ENCODE measurements around the gene DCUN1D4. TPM values are rescaled to one million over a fixed set of nuclear protein-coding genes. Genes with fewer than 3 reads are reported as not detected.
A peak's percentile ranks its signal among the peaks of the same experiment; 100 is the strongest.
"Not testable (repeated sequence)": the region's sequence is repeated elsewhere in the genome, so short reads cannot be mapped to it uniquely, and the experiment has no call there.

The DCUN1D4 gene
- total RNA-seq, 1 donor from 2014 or later: 29.5 TPM

DNA sequence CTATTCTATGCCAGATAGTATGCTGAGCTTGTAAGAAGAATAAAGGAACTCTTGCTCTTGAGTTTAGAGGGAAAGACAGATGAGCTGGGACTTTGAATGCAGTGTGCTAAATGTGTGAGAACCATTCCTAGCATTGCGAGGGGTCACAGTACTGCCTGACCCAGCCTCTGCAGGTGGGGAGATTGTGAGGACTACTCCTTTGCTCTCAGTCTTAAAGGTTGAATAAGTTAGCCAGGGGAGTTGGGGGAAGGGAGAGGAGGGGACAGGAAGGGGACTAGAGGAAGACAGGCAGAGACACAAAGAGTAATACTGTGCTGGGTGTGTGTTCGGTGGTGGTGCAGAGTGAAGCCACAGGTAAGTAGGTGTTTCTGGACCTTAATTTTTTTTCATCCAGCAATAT is 41.7 kb downstream of the DCUN1D4 start:
- intact Hi-C loops (cut with DNase I): no loop called here
- Histone ChIP-seq H3K4me3 (no peak overlapping the region), H3K9me3 (no peaks in the 10 kb centered on the region), H3K36me3 (peaks cover 25 to 43% of the 10 kb centered on the region in 2 donors), H3K27ac (no peak overlapping the region), H3K27me3 (no peaks in the 10 kb centered on the region), H3K4me1 (no peaks in the 10 kb centered on the region)
- TF ChIP-seq, protein P1, sequence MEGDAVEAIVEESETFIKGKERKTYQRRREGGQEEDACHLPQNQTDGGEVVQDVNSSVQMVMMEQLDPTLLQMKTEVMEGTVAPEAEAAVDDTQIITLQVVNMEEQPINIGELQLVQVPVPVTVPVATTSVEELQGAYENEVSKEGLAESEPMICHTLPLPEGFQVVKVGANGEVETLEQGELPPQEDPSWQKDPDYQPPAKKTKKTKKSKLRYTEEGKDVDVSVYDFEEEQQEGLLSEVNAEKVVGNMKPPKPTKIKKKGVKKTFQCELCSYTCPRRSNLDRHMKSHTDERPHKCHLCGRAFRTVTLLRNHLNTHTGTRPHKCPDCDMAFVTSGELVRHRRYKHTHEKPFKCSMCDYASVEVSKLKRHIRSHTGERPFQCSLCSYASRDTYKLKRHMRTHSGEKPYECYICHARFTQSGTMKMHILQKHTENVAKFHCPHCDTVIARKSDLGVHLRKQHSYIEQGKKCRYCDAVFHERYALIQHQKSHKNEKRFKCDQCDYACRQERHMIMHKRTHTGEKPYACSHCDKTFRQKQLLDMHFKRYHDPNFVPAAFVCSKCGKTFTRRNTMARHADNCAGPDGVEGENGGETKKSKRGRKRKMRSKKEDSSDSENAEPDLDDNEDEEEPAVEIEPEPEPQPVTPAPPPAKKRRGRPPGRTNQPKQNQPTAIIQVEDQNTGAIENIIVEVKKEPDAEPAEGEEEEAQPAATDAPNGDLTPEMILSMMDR (IDR thresholded peaks at IDR 0.05): no peak
- DNase-seq (ENCODE audit: low spot score in 2 of 2): no peak

DNA sequence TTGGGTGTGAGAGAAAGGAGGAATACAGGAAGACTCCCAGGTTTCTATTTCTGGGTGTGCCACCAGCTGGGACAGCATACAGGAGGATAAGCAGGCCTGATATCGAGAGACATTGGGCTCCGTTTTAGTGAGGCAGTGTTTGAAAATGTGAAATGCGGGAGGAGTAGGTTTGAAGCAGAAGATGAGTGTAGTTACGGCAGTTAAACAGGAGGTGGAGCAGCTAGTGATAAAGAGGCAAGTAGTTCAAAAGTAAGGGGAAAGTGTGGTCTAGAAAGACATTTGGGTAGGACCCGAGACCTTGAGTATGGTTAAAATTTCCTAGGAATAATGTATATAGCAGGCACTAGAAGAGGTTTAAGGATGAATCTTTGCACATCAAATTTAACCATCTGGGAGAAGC is 42.4 kb downstream of the DCUN1D4 start:
- intact Hi-C loops (cut with DNase I): no loop called here
- Histone ChIP-seq H3K9me3 (no peaks in the 10 kb centered on the region), H3K27me3 (no peaks in the 10 kb centered on the region), H3K4me3 (no peak overlapping the region), H3K27ac (no peak overlapping the region), H3K4me1 (no peaks in the 10 kb centered on the region), H3K36me3 (peaks cover 29 to 43% of the 10 kb centered on the region in 2 donors)
- no peak for DNase-seq (ENCODE audit: low spot score in 2 of 2)
- TF ChIP-seq, protein P1 (IDR thresholded peaks at IDR 0.05): peak; percentile 8 to 38 (median 28)

DNA sequence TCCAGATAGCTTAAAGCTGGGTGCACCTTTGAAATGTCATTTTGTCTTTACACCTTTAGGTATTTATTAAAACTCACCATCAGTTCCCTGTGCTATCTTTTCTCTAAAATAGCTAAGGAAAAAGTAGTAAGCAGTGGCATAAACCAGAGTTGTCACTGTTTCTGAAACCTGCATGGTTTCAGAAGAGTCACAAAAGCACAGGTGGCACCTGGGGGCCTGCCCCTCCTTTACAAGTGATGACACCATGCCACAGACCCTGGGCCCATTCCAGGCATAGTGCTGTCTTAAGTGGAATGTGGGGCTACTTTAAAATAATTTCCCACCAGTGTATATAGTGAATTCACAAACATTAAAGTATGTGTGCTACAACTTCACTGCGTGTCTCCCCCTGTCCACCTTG is 47.8 kb downstream of the DCUN1D4 start:
- no peak for DNase-seq (ENCODE audit: low spot score in 2 of 2)
- H3K4me3 ChIP-seq: no peak overlapping the region
- TF ChIP-seq, protein P1 (IDR thresholded peaks at IDR 0.05): no peak
- no peak overlapping the region for H3K27ac ChIP-seq
- peaks cover 36 to 46% of the 10 kb centered on the region in 2 donors for H3K36me3 ChIP-seq
- H3K9me3 ChIP-seq: no peaks in the 10 kb centered on the region
- intact Hi-C loops (cut with DNase I): loop anchor here (10.0 kb wide), 1 partner anchor 46 kb away; the partner anchor contains the start of gene DCUN1D4
- peaks cover 0 to 9% of the 10 kb centered on the region in 2 donors for H3K4me1 ChIP-seq
- no peaks in the 10 kb centered on the region for H3K27me3 ChIP-seq

DNA sequence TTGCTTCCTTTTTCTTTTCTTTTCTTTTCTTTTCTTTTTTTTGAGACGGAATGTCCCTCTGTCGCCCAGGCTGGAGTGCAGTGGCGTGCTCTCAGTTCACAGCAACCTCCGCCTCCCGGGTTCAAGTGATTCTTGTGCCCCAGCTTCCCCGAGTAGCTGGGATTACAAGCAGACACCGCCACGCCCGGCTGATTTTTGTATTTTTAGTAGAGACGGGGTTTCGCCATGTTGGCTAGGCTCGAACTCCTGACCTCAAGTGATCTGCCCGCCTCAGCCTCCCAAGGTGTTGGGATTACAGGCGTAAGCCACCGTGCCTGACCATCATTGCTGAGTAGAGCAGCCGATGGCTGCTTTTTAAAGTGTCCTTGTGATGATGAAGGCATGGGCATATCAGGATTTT is 50.4 kb downstream of the DCUN1D4 start:
- not testable (repeated sequence) for H3K27me3 ChIP-seq; H3K27ac ChIP-seq; H3K4me3 ChIP-seq; H3K9me3 ChIP-seq; H3K4me1 ChIP-seq; DNase-seq (ENCODE audit: low spot score in 2 of 2)
- peaks cover 15 to 39% of the 10 kb centered on the region in 2 donors for H3K36me3 ChIP-seq
- intact Hi-C loops (cut with DNase I): loop anchor here (10.0 kb wide), 1 partner anchor 49 kb away; the partner anchor contains the start of gene DCUN1D4

DNA sequence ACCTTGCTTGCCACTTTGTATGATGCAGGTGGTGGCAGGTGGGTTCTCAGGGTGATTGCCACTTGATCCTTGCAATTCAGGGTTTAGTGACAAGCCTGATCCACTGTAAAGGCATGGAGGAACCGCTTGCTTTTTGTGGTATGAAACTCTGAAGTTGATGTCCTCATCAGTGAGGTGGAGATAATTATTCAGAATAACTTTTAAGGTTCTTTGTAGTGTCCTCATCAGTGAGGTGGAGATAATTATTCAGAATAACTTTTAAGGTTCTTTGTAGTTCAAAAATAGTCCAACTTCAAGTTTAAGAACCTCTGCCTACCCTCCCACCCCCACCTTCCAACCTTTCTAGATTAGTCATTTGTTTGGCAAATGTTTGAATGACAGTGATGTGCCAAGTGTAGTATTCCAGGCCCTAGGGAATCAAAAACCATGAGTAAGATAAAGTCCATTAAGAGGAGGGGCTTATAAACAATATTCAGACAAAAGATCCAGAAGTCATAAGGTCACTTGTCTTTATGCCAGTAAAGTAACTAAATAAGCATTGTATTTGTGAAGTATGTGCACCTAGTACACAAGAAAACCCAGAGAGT is 51.2 kb downstream of the DCUN1D4 start:
- H3K27ac ChIP-seq: peak overlapping the region in 1 of 2 donors; percentile 4

DNA sequence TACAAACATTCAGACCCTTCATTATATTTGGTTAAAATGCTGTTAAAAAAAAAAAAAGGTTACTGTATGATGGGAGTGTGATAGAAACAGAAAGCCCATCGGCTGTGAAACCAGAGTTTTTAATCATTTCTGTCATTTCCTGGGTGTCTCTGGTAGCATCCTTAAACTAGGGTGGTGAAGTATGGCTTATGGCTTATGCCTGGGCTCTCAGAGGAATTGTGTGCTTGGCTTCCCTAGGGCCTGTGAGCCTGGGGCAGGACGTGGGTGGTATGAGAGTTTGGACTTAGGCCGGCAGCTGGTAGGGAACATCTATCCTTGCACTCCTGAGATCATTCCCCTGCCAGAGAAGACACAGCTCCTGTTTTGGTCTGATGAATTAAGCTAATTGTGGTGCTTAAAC is 52.2 kb downstream of the DCUN1D4 start:
- Histone ChIP-seq H3K27ac (peak overlapping the region in 1 of 2 donors; percentile 4), H3K27me3 (no peaks in the 10 kb centered on the region), H3K36me3 (peaks cover 12 to 33% of the 10 kb centered on the region in 2 donors), H3K4me1 (peaks cover 0 to 9% of the 10 kb centered on the region in 2 donors), H3K9me3 (no peaks in the 10 kb centered on the region), H3K4me3 (no peak overlapping the region)
- intact Hi-C loops (cut with DNase I): loop anchor here (10.0 kb wide), 1 partner anchor 50 kb away; the partner anchor contains the start of gene DCUN1D4
- TF ChIP-seq, protein P1 (IDR thresholded peaks at IDR 0.05): no peak
- no peak for DNase-seq (ENCODE audit: low spot score in 2 of 2)

More for the DNA sequence above, 51.2 kb downstream of the DCUN1D4 start:
- no peak for DNase-seq (ENCODE audit: low spot score in 2 of 2)
- Histone ChIP-seq H3K27me3 (no peaks in the 10 kb centered on the region), H3K4me3 (no peak overlapping the region), H3K9me3 (no peaks in the 10 kb centered on the region), H3K36me3 (peaks cover 14 to 37% of the 10 kb centered on the region in 2 donors), H3K4me1 (peaks cover 0 to 9% of the 10 kb centered on the region in 2 donors)
- intact Hi-C loops (cut with DNase I): loop anchor here (10.0 kb wide), 1 partner anchor 49 kb away; the partner anchor contains the start of gene DCUN1D4
- TF ChIP-seq, protein P1 (IDR thresholded peaks at IDR 0.05): no peak

All from ascending aorta (tissue), 2 donors.